H1 (cell line): ENCODE data around the gene PPIA. TPM values are rescaled to one million over a fixed set of nuclear protein-coding genes. Genes with fewer than 3 reads are reported as not detected.

Source experiments
- CTCF ChIA-PET: fragments of 300-600 bp; sonication (Branson Sonifier 250); formaldehyde crosslinking; loops from one replicate; lab custom pipeline; 2021; ENCODE audit not compliant: partially characterized antibody; lab: Charles Lee
- POLR2A ChIA-PET: fragments of 300-600 bp; sonication (Branson Sonifier 250); formaldehyde crosslinking; loops from one replicate; lab custom pipeline; 2021; ENCODE audit warnings: inconsistent platforms; ENCODE audit not compliant: partially characterized antibody; lab: Charles Lee
- DNase-seq, 2 experiments: peaks; one replicate each; pipeline versions ENCODE4 v3.0.0 to v3.0.0-alpha.2; 2010 to 2022; ENCODE audit warnings: low spot score in 2 of 2, low read depth in 1 of 2, mixed read lengths in 1 of 2
- FAIRE-seq: peaks from 2 replicates; lab custom pipeline; 2011; peaks lifted over from hg19 to GRCh38; lab: Jason Lieb, UNC
- H2AFZ ChIP-seq: 2 replicates; pipeline ENCODE4 v1.8.1; 2012; ENCODE audit warnings: low read length, inconsistent platforms
- H2AK5ac ChIP-seq: 2 replicates; pipeline ENCODE4 v1.6.1; 2013; ENCODE audit warnings: low read depth, low read length
- H2BK120ac ChIP-seq: replicated peaks from 2 replicates; pipeline ENCODE3; 2013; ENCODE audit warnings: low read depth, low read length, inconsistent platforms
- H2BK12ac ChIP-seq: 2 replicates; pipeline ENCODE4 v1.6.1; 2013; ENCODE audit warnings: low read depth, low read length
- H2BK15ac ChIP-seq: 2 replicates; pipeline ENCODE4 v1.6.1; 2013; ENCODE audit warnings: low read length
- H2BK20ac ChIP-seq: 2 replicates; pipeline ENCODE4 v1.6.1; 2013; ENCODE audit warnings: low read length
- H2BK5ac ChIP-seq: 2 replicates; pipeline ENCODE4 v1.6.1; 2013; ENCODE audit warnings: low read depth, low read length
- H3K14ac ChIP-seq: 2 replicates; pipeline ENCODE4 v1.6.1; 2013; ENCODE audit warnings: inconsistent platforms; ENCODE audit not compliant: insufficient read length
- H3K18ac ChIP-seq: 2 replicates; pipeline ENCODE4 v1.6.1; 2013; ENCODE audit warnings: low read length; ENCODE audit errors: extremely low read depth
- H3K23ac ChIP-seq: 2 replicates; pipeline ENCODE4 v1.6.1; 2013; ENCODE audit warnings: inconsistent platforms; ENCODE audit not compliant: insufficient read length
- H3K23me2 ChIP-seq: 2 replicates; pipeline ENCODE4 v1.6.1; 2013; ENCODE audit warnings: low read depth, low read length
- H3K27ac ChIP-seq: 2 replicates; pipeline ENCODE4 v1.6.1; 2011; ENCODE audit warnings: low read depth, low read length, inconsistent platforms
- H3K27me3 ChIP-seq, 4 experiments: replicated peaks in 1 of 4; 1 replicate in 1 of 4; 2 replicates in 3 of 4; pipeline versions ENCODE4 v1.6.1 to v1.8.1; 2011 to 2013; ENCODE audit warnings: low read length in 3 of 4, mild to moderate bottlenecking in 3 of 4, inconsistent platforms in 2 of 4, mixed read lengths in 2 of 4, moderate library complexity in 1 of 4; ENCODE audit not compliant: control insufficient read depth in 3 of 4, insufficient read depth in 3 of 4; ENCODE audit errors: extremely low read depth in 1 of 4
- H3K36me3 ChIP-seq, 4 experiments: 2 replicates each; pipeline versions ENCODE4 v1.6.1 to v1.8.1; 2011 to 2013; ENCODE audit warnings: mild to moderate bottlenecking in 4 of 4, low read length in 3 of 4, moderate library complexity in 2 of 4, control low read depth in 1 of 4, inconsistent platforms in 1 of 4; ENCODE audit not compliant: insufficient read depth in 4 of 4, control insufficient read depth in 2 of 4
- H3K4ac ChIP-seq: replicated peaks from 2 replicates; pipeline ENCODE3; 2013; ENCODE audit warnings: low read length, low read depth, mixed read lengths, inconsistent platforms; ENCODE audit not compliant: insufficient read length
- H3K4me1 ChIP-seq, 4 experiments: replicated peaks in 1 of 4; 1 replicate in 1 of 4; 2 replicates in 3 of 4; pipeline versions ENCODE4 v1.6.1 to v1.8.1; 2011 to 2013; ENCODE audit warnings: low read length in 3 of 4, inconsistent platforms in 2 of 4, mixed read lengths in 1 of 4; ENCODE audit not compliant: insufficient read depth in 4 of 4, control insufficient read depth in 3 of 4
- H3K4me2 ChIP-seq, 2 experiments: 2 replicates each; pipeline versions ENCODE4 v1.6.1 to v1.8.1; 2011 to 2013; ENCODE audit warnings: low read depth in 2 of 2, low read length in 2 of 2, control low read depth in 1 of 2, inconsistent platforms in 1 of 2, mild to moderate bottlenecking in 1 of 2; ENCODE audit not compliant: insufficient read depth in 1 of 2
- H3K4me3 ChIP-seq, 4 experiments: fragments of 200-600, 300-600 bp in 1 of 4; sonication (generic), shearing (Covaris generic), sonication (Bioruptor Twin) in 1 of 4; 2 replicates each; pipeline versions ENCODE4 v1.5.1 to v1.8.1; 2011 to 2016; ENCODE audit warnings: low read length in 4 of 4, low read depth in 3 of 4, control low read depth in 2 of 4, inconsistent platforms in 2 of 4, mild to moderate bottlenecking in 2 of 4, mixed read lengths in 1 of 4, moderate library complexity in 1 of 4; ENCODE audit not compliant: insufficient read depth in 2 of 4; ENCODE audit errors: extremely low read depth in 1 of 4
- H3K56ac ChIP-seq: replicated peaks from 2 replicates; pipeline ENCODE3; 2013; ENCODE audit warnings: low read depth, mild to moderate bottlenecking, mixed read lengths, low read length, inconsistent platforms; ENCODE audit not compliant: insufficient read length
- H3K79me1 ChIP-seq: 2 replicates; pipeline ENCODE4 v1.6.1; 2013; ENCODE audit warnings: low read depth, low read length, control low read depth
- H3K79me2 ChIP-seq, 2 experiments: 2 replicates each; pipeline versions ENCODE4 v1.6.1 to v1.8.1; 2012 to 2013; ENCODE audit warnings: low read length in 2 of 2, mild to moderate bottlenecking in 2 of 2, inconsistent platforms in 1 of 2; ENCODE audit not compliant: insufficient read depth in 2 of 2, control insufficient read depth in 1 of 2
- H3K9ac ChIP-seq, 4 experiments: replicated peaks in 1 of 4; 1 replicate in 1 of 4; 2 replicates in 3 of 4; pipeline versions ENCODE4 v1.6.1 to v1.8.1; 2011 to 2013; ENCODE audit warnings: low read depth in 3 of 4, low read length in 3 of 4, control low read depth in 2 of 4, mild to moderate bottlenecking in 2 of 4, moderate library complexity in 2 of 4, inconsistent platforms in 1 of 4; ENCODE audit errors: extremely low read depth in 1 of 4
- H3K9me3 ChIP-seq, 2 experiments: 2 replicates each; pipeline versions ENCODE4 v1.6.1 to v1.8.1; 2012 to 2013; ENCODE audit warnings: mild to moderate bottlenecking in 2 of 2, moderate library complexity in 2 of 2, control low read depth in 1 of 2, inconsistent platforms in 1 of 2, low read depth in 1 of 2, low read length in 1 of 2, mixed read lengths in 1 of 2; ENCODE audit not compliant: insufficient read depth in 2 of 2
- H4K20me1 ChIP-seq, 2 experiments: replicated peaks in 1 of 2; 2 replicates each; pipeline versions ENCODE3 to v1.8.1; 2011 to 2013; ENCODE audit warnings: inconsistent platforms in 2 of 2, low read length in 2 of 2, mild to moderate bottlenecking in 1 of 2; ENCODE audit not compliant: insufficient read depth in 2 of 2, control insufficient read depth in 1 of 2
- H4K5ac ChIP-seq: 2 replicates; pipeline ENCODE4 v1.6.1; 2013; ENCODE audit warnings: low read length, low read depth, mixed read lengths, inconsistent platforms; ENCODE audit not compliant: insufficient read length
- H4K8ac ChIP-seq: 2 replicates; pipeline ENCODE4 v1.8.0; 2013; ENCODE audit warnings: mild to moderate bottlenecking, moderate library complexity, low read length, inconsistent platforms; ENCODE audit not compliant: insufficient read depth; ENCODE audit errors: extremely low read depth
- H4K91ac ChIP-seq: replicated peaks from 2 replicates; pipeline ENCODE3; 2013; ENCODE audit warnings: low read length, mixed read lengths, inconsistent platforms; ENCODE audit not compliant: insufficient read length
- BACH1 ChIP-seq: IDR thresholded peaks from 2 replicates; pipeline ENCODE4 v1.6.1; 2012; ENCODE audit warnings: low read length, improper control_type of control experiment
- CBX5 ChIP-seq: fragments of 300-800, 300-1000 bp; sonication (generic); IDR thresholded peaks from 2 replicates; pipeline ENCODE4 v1.7.1; 2016; ENCODE audit warnings: antibody characterized with exemption, low read length, low read depth
- EZH2 ChIP-seq: fragments of 200-600 bp; sonication (generic); IDR thresholded peaks from 2 replicates; pipeline ENCODE4 v1.7.1; 2012; ENCODE audit warnings: low read depth, mild to moderate bottlenecking, moderate library complexity, low read length, inconsistent platforms; ENCODE audit not compliant: severe bottlenecking
- FOSL1 ChIP-seq: IDR thresholded peaks from 2 replicates; pipeline ENCODE4 v1.6.1; 2011; ENCODE audit warnings: mild to moderate bottlenecking, low read depth, low read length, moderate library complexity; ENCODE audit not compliant: insufficient read depth
- KDM1A ChIP-seq: fragments of 200-600, 300-600 bp; sonication (generic); IDR thresholded peaks from 2 replicates; pipeline ENCODE4 v1.7.1; 2016; ENCODE audit warnings: mild to moderate bottlenecking, low read length, borderline replicate concordance
- NANOG ChIP-seq: IDR thresholded peaks from 2 replicates; pipeline ENCODE4 v1.6.1; 2011; ENCODE audit warnings: low read length, low read depth, mild to moderate bottlenecking, inconsistent platforms; ENCODE audit not compliant: insufficient read depth, poor library complexity, severe bottlenecking
- NRF1 ChIP-seq: IDR thresholded peaks from 2 replicates; pipeline ENCODE4 v1.6.1; 2011; ENCODE audit warnings: mild to moderate bottlenecking, low read depth, low read length, improper control_type of control experiment
- SAP30 ChIP-seq: fragments of 300-600 bp; sonication (generic); IDR thresholded peaks from 2 replicates; pipeline ENCODE4 v1.7.1; 2012; ENCODE audit warnings: low read length, moderate library complexity, mild to moderate bottlenecking, inconsistent platforms; ENCODE audit not compliant: insufficient read depth, insufficient replicate concordance
- TCF12 ChIP-seq: IDR thresholded peaks from 2 replicates; pipeline ENCODE4 v1.6.1; 2011; ENCODE audit warnings: low read depth, mild to moderate bottlenecking, low read length
- TEAD4 ChIP-seq: IDR thresholded peaks from 2 replicates; pipeline ENCODE4 v1.6.1; 2012; ENCODE audit warnings: low read depth, low read length, inconsistent platforms, mixed read lengths
- USF2 ChIP-seq: IDR thresholded peaks from 2 replicates; pipeline ENCODE4 v1.6.1; 2011; ENCODE audit warnings: low read length, improper control_type of control experiment
- WGBS, 2 experiments: shearing (Covaris generic) in 1 of 2; methylation state at CpG; one replicate each; pipeline versions ENCODE4 v1.1.6 to v1.1.7; 2013 to 2015; ENCODE audit warnings: low lambda C conversion rate in 2 of 2, mixed read lengths in 2 of 2, inconsistent platforms in 1 of 2, low coverage in 1 of 2, missing lambda C conversion rate in 1 of 2; ENCODE audit not compliant: insufficient replicate concordance in 2 of 2, insufficient coverage in 1 of 2, insufficient read length in 1 of 2; ENCODE audit errors: extremely low coverage in 1 of 2, missing lambda C conversion rate in 1 of 2; 5-methylcytosine and 5-hydroxymethylcytosine counted together
- polyA plus RNA-seq, 7 experiments: library from polyadenylated mRNA; depleted of rRNA in 3 of 7; stranded (reverse) in 5 of 7; unstranded in 2 of 7; fragments of >200 nt in 5 of 7; fragments of 200-250 nt in 2 of 7; gene quantifications; 1 replicate in 5 of 7; 2 replicates in 1 of 7; 4 replicates in 1 of 7; pipeline versions ENCODE4 v1.2.1 to v1.2.3, GENCODE V29; 2011 to 2013; ENCODE audit warnings: missing spikeins in 2 of 7, mixed read lengths in 2 of 7
- total RNA-seq: library from RNA; stranded (reverse); fragmentation: NEBNext Ultra II Directional; extraction: Animal tissue kit (Norgen Biotek cat#: 25700); gene quantifications from 2 replicates; pipeline ENCODE4 v1.2.1, GENCODE V29; 2021

The PPIA gene
- total and polyA plus RNA-seq, 2 of the 8 experiments (the other 6 are each of a cell fraction or from before 2014, with no cell fraction given) = 2,865 to 5,394 TPM

DNA sequence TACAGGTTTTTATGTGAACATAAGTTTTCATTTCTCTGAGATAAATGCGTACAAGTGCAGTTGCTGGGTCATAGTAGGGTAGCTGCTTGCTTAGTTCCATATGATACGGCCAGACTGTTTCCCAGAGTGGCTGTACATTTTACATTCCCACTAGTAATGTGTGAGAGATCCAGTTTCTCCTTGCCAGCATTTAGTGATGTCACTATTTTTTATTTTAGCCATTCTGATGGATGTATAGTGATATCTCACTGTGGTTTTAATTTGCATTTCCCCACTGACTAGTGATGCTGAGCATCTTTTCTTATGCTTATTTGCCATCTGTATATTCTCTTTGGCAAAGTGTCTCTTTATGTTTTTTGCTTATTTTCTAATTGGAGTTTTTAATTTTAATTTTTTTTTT, 43.7 kb upstream of the PPIA start:
- Histone ChIP-seq H3K9ac (no peak overlapping the region), H3K23ac (no peak overlapping the region), H3K23me2 (peaks cover 7% of the 10 kb centered on the region), H3K27ac (no peak overlapping the region), H3K36me3 (peaks cover 0 to 9% (median 3%) of the 10 kb centered on the region in 4 experiments; a peak in 3 of 8 replicates), H3K18ac (no peak overlapping the region), H3K79me2 (peaks cover 8 to 62% of the 10 kb centered on the region in 2 experiments)
- FAIRE-seq = no peak
- ChIA-PET POLR2A (interaction anchor here (0.5 to 4.8 kb wide), 2 partner anchors 26 to 45 kb away, joined by 4 to 34 read pairs; partner anchors contain the start of gene PPIA), CTCF (no interaction called here)
- TF ChIP-seq TCF12 = no peak
- TF ChIP-seq FOSL1 = no peak
- TF ChIP-seq BACH1 = no peak
- TF ChIP-seq USF2 = no peak
- no peak for TF ChIP-seq SAP30
- TF ChIP-seq NRF1 = no peak
- TF ChIP-seq NANOG = no peak
- TF ChIP-seq EZH2 = no peak
- no peak for TF ChIP-seq TEAD4
- no peak for TF ChIP-seq KDM1A
- no peak for TF ChIP-seq CBX5
- TF ChIP-seq, all 59 proteins: peak for 0
- Histone ChIP-seq H3K9me3 (no peaks in the 10 kb centered on the region), H3K4me3 (no peak overlapping the region), H2BK5ac (no peak overlapping the region), H3K79me1 (peaks cover 12% of the 10 kb centered on the region), H2BK20ac (no peak overlapping the region), H2BK15ac (no peak overlapping the region), H3K4ac (no peak overlapping the region), H2AK5ac (no peak overlapping the region), H2BK12ac (no peak overlapping the region), H3K4me2 (no peak overlapping the region), H3K27me3 (no peaks in the 10 kb centered on the region; a peak in 1 of 7 replicates), H4K8ac (no peak overlapping the region), H4K5ac (no peak overlapping the region), H4K20me1 (peaks cover 24 to 30% of the 10 kb centered on the region in 2 experiments), H2AFZ (no peak overlapping the region), H3K56ac (no peak overlapping the region), H4K91ac (no peak overlapping the region), H3K4me1 (peaks cover 0 to 23% (median 11%) of the 10 kb centered on the region in 4 experiments; a peak in 6 of 7 replicates), H2BK120ac (no peak overlapping the region), H3K14ac (no peak overlapping the region)
- no peak for DNase-seq
- WGBS, 2 experiments = 85% methylated on average over 2 of the region's 2 CpGs; no CpG with 5 or more reads in 1 of the 2 experiments
